PC-9 (cell line): ENCODE measurements around the gene SERPIND1. TPM values are rescaled to one million over a fixed set of nuclear protein-coding genes. Genes with fewer than 3 reads are reported as not detected.

Experiments used
- BruUV-seq: library from RNA; stranded (reverse); fragments of 400-500 nt; replicated peaks from 2 replicates; lab custom pipeline; 2021; lab: Mats Ljungman, UMichigan
- CTCF ChIA-PET: fragments of 300-600 bp; sonication (Branson Sonifier 250); formaldehyde crosslinking; loops from one replicate; lab custom pipeline; 2022; ENCODE audit warnings: antibody characterized with exemption; lab: Charles Lee
- POLR2A ChIA-PET: fragments of 300-600 bp; sonication (Branson Sonifier 250); formaldehyde crosslinking; loops from one replicate; lab custom pipeline; 2022; ENCODE audit warnings: antibody characterized with exemption; ENCODE audit not compliant: unreplicated experiment; lab: Charles Lee
- DNase-seq, 2 experiments: peaks; one replicate each; pipeline versions ENCODE4 v3.0.0 to v3.0.0-alpha.2; 2015 to 2022; ENCODE audit warnings: mixed read lengths in 1 of 2
- H2AFZ ChIP-seq: fragments of 200-600 bp; sonication (generic); 2 replicates; pipeline ENCODE4 v1.8.1; 2017; ENCODE audit warnings: antibody characterized with exemption
- H3F3A ChIP-seq: fragments of 200-600 bp; sonication (generic); 2 replicates; pipeline ENCODE4 v1.8.1; 2017; ENCODE audit warnings: antibody characterized with exemption, mild to moderate bottlenecking, low read depth; ENCODE audit not compliant: insufficient read depth
- H3K27ac ChIP-seq: fragments of 200-600 bp; sonication (generic); 2 replicates; pipeline ENCODE4 v1.6.1; 2016; ENCODE audit warnings: mixed run types
- H3K27me3 ChIP-seq: fragments of 200-600 bp; sonication (generic); 2 replicates; pipeline ENCODE4 v1.6.1; 2016; ENCODE audit warnings: low read depth, mixed run types; ENCODE audit not compliant: insufficient read depth
- H3K36me3 ChIP-seq: fragments of 200-600 bp; sonication (generic); 2 replicates; pipeline ENCODE4 v1.6.1; 2016; ENCODE audit warnings: low read depth, mixed run types
- H3K4me1 ChIP-seq: fragments of 200-600 bp; sonication (generic); replicated peaks from 2 replicates; pipeline ENCODE4 v1.6.1; 2016; ENCODE audit warnings: mixed run types; ENCODE audit not compliant: insufficient read depth
- H3K4me2 ChIP-seq: fragments of 200-600 bp; sonication (generic); 2 replicates; pipeline ENCODE4 v1.6.1; 2017; ENCODE audit warnings: mixed run types
- H3K4me3 ChIP-seq: fragments of 200-600 bp; sonication (generic); 2 replicates; pipeline ENCODE4 v1.6.1; 2016; ENCODE audit warnings: mixed run types
- H3K79me2 ChIP-seq: fragments of 200-600 bp; sonication (generic); 2 replicates; pipeline ENCODE4 v1.6.1; 2017; ENCODE audit warnings: low read depth, mixed run types
- H3K9me2 ChIP-seq: fragments of 200-600 bp; sonication (generic); 2 replicates; pipeline ENCODE4 v1.8.1; 2017; ENCODE audit warnings: mild to moderate bottlenecking; ENCODE audit not compliant: insufficient read depth
- H3K9me3 ChIP-seq: fragments of 200-600 bp; sonication (generic); 2 replicates; pipeline ENCODE4 v1.8.1; 2016; ENCODE audit warnings: low read depth; ENCODE audit not compliant: insufficient read depth
- H4K20me1 ChIP-seq: fragments of 200-600 bp; sonication (generic); 2 replicates; pipeline ENCODE4 v1.8.1; 2017; ENCODE audit not compliant: insufficient read depth
- CTCF ChIP-seq: fragments of 200-600 bp; sonication (generic); conservative IDR thresholded peaks from 2 replicates; pipeline ENCODE4 v1.6.1; 2017; ENCODE audit warnings: mixed run types, antibody characterized with exemption, mild to moderate bottlenecking, moderate library complexity
- EZH2 ChIP-seq: fragments of 200-600 bp; sonication (generic); IDR thresholded peaks from 2 replicates; pipeline ENCODE4 v1.8.0; 2017; ENCODE audit warnings: antibody characterized with exemption, low read depth
- intact Hi-C: fragments of 100-400 bp; cut with micrococcal nuclease; formaldehyde crosslinking; loops from one replicate; pipeline ENCODE4 v1.10.0; 2022; ENCODE audit not compliant: unreplicated experiment
- total RNA-seq: library from RNA; stranded (reverse); gene quantifications from 2 replicates; pipeline ENCODE4 v1.2.3, GENCODE V29; 2021

The SERPIND1 gene
- total RNA-seq, 1 experiment from 2014 or later: not detected

- no peak for DNase-seq
- H3K4me1 ChIP-seq: 0 out of 2 replicates have a peak, but pooled peaks cover 1% of the 10 kb centered on the region
- no peaks in the 10 kb centered on the region for H3K27me3 ChIP-seq
- no peaks in the 10 kb centered on the region for H3K9me2 ChIP-seq
- no peak overlapping the region for H2AFZ ChIP-seq
- no peak overlapping the region for H3K4me3 ChIP-seq
- H3K27ac ChIP-seq: no peak overlapping the region
- no peak overlapping the region for H3K4me2 ChIP-seq
- no peaks in the 10 kb centered on the region for H3K9me3 ChIP-seq
- intact Hi-C loops: no loop called here
- H3F3A ChIP-seq: no peaks in the 10 kb centered on the region; the same call in 1 of the 2 replicates
- CTCF ChIA-PET: no interaction called here
- H3K36me3 ChIP-seq: no peaks in the 10 kb centered on the region
- no peak for TF ChIP-seq CTCF
- TF ChIP-seq EZH2: no peak
- no peaks in the 10 kb centered on the region for H4K20me1 ChIP-seq
- no TSS peak for BruUV-seq
- POLR2A ChIA-PET: no interaction called here
- H3K79me2 ChIP-seq: no peaks in the 10 kb centered on the region
Observed at GRCh38 chr22:20787223-20787622, 13.3 kb downstream of the SERPIND1 start.

- Histone ChIP-seq H3K79me2 (no peaks in the 10 kb centered on the region), H3F3A (no peaks in the 10 kb centered on the region; the same call in 1 of the 2 replicates), H3K4me1 (no peaks in the 10 kb centered on the region), H3K4me2 (no peak overlapping the region), H3K36me3 (no peaks in the 10 kb centered on the region), H3K4me3 (no peak overlapping the region), H2AFZ (no peak overlapping the region), H4K20me1 (no peaks in the 10 kb centered on the region), H3K27me3 (no peaks in the 10 kb centered on the region), H3K9me2 (no peaks in the 10 kb centered on the region), H3K9me3 (no peaks in the 10 kb centered on the region), H3K27ac (no peak overlapping the region)
- TF ChIP-seq CTCF: no peak
- no peak for TF ChIP-seq EZH2
- intact Hi-C loops: no loop called here
- CTCF ChIA-PET: no interaction called here
- POLR2A ChIA-PET: no interaction called here
- no TSS peak for BruUV-seq
- no peak for DNase-seq
Observed at GRCh38 chr22:20787746-20788626, 14.1 kb downstream of the SERPIND1 start.

- H4K20me1 ChIP-seq: no peaks in the 10 kb centered on the region
- H3K36me3 ChIP-seq: no peaks in the 10 kb centered on the region
- no peak overlapping the region for H2AFZ ChIP-seq
- TF ChIP-seq EZH2: no peak
- TF ChIP-seq CTCF: no peak
- no peaks in the 10 kb centered on the region for H3K4me1 ChIP-seq
- no peak overlapping the region for H3K4me3 ChIP-seq
- intact Hi-C loops: no loop called here
- ChIA-PET POLR2A (no interaction called here), CTCF (no interaction called here)
- no peaks in the 10 kb centered on the region for H3K9me3 ChIP-seq
- DNase-seq: no peak
- no peak overlapping the region for H3K27ac ChIP-seq
- H3K27me3 ChIP-seq: no peaks in the 10 kb centered on the region
- H3F3A ChIP-seq: no peaks in the 10 kb centered on the region; the same call in 1 of the 2 replicates
- H3K9me2 ChIP-seq: no peaks in the 10 kb centered on the region
- no peak overlapping the region for H3K4me2 ChIP-seq
- BruUV-seq: no TSS peak
- no peaks in the 10 kb centered on the region for H3K79me2 ChIP-seq
Observed at GRCh38 chr22:20788627-20789344, 14.9 kb downstream of the SERPIND1 start.
